HFF-Myc (cell line): ENCODE results near the gene PSAP.

ENCODE experiments used
- DNase-seq: peaks from one replicate; pipeline ENCODE4 v3.0.0-alpha.2; 2011; ENCODE audit warnings: low read depth; ENCODE audit errors: extremely low read depth
- H3K4me3 ChIP-seq: replicated peaks from 2 replicates; pipeline ENCODE4 v1.5.1; 2011; ENCODE audit warnings: low read depth, mild to moderate bottlenecking, control low read depth, low read length
- CTCF ChIP-seq: IDR thresholded peaks from 2 replicates; pipeline ENCODE4 v1.5.1; 2012; ENCODE audit warnings: mild to moderate bottlenecking, low read depth, low read length, control low read depth; ENCODE audit errors: missing control alignments

The PSAP gene

DNA sequence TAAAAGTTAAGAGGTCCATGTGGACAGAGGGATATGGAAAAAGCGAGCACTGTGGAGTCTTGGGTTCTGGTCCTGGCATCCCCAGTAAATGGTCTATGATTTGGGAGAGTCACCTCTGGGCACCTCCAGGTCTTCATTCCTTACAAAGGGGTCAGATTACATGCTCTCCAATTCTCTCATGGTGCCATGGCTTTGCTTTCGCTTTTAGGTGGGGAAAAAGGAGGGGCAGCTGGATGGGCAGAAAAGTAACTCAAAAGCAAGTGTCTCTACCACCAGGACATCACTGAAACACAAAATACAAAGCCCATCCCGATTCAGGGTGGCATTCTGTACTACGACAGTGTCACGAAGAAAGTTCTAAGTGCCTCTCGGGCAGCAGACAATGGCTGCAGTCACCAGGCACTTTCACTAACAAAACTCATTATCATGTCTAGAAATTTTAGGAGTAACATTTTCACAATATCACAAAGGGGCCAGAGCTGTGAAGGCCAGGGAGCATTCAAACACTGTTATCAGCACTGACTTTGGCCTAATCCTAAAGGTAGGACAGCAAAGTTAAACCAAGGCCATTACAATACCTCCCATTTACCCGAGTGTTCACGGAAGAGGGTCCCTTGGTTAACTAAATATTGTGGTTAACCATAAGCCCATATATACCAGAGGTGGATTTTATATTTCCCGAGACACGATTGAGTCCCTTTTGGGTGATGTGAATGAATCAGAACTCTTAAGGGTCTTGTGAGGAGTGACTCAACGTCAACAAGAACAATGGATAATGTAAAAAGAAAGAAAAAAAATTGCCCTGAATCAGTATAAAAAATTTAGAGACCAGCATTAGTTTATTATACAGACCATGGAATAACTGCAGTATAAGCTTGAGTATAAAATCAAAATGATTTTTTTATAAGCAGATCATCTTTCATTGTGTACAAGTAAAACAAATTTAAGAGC, 2.5 kb downstream of the PSAP start:
- no peak for DNase-seq
- no peak for TF ChIP-seq CTCF
- no peak overlapping the region for H3K4me3 ChIP-seq

DNA sequence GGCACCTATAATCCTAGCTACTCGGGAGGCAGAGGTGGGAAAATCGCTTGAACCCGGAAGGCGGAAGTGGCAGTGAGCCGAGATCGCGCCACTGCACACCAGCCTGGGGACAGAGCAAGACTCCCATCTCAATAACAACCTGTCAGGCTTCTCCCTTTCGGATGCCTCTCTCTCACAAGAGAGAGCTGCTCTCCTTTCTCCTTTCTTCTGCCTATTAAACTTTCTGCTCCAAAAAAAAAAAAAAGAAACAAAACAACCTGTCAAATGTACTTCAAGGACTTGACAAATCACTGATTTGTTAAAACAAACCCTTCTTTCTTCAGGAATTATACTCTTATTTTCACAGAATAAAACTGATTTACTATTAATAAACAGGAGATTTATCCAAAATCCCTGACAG, 3.6 kb downstream of the PSAP start:
- TF ChIP-seq CTCF = no peak
- H3K4me3 ChIP-seq = no peak overlapping the region
- no peak for DNase-seq

DNA sequence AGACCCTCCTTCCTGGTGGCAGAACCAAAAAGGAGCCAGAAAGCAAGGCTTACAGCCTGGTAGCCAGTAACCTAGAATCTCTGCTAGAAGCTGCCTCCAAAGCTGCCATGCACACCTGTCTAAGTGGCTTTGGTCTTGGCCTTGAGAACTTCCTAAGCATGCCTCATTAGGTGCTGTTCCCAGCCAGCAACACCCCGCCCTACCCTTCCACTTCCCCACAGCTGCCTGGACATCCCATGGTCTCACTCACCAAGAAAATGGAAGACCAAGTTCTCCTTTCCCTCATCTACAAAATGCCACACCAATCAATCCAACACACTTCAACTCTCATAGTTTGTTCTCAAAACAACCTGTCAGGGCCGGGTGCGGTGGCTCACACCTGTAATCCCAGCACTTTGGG, 4.2 kb downstream of the PSAP start:
- no peak for DNase-seq
- no peak overlapping the region for H3K4me3 ChIP-seq
- no peak for TF ChIP-seq CTCF

GRCh38 chr10:71845410-71846405, 5.3 kb downstream of the PSAP start:
- no peak for DNase-seq
- no peak for TF ChIP-seq CTCF
- no peak overlapping the region for H3K4me3 ChIP-seq

DNA sequence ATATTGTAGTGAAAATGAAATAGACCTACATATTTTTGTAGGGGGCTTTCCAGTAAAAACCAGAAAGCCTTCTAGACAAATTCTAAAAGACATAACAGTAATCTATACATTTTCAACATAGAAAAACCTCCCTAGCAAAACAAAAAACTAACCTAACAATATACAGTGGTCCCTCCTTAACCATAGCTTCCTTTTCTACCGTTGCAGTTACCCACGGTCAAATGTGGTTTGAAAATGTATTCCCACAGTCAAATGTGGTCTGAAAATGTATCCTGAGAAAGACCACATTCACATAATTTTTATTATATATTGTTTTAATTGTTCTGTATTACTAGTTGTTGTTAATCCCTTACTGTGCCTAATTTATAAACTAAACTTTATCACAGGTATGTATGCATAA, 6.4 kb downstream of the PSAP start:
- no peak for DNase-seq
- H3K4me3 ChIP-seq = no peak overlapping the region
- TF ChIP-seq CTCF = no peak

DNA sequence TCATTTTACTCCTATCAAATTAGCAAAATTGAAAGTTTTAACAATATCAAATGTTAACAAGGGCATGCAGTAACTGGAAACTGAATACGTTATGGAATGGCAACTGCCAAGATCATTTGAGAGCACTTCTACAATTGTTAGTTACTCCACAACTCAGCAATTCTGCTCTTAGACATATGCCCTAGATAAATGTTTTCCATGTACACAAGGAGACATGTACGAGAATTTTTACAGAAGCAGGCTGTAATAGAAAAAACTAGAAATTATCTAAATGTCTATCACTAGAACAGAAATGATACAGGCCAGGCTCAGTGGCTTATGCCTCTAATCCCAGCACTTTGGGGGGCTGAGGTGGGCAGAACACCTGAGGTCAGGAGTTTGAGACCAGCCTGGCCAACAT, 7.0 kb downstream of the PSAP start:
- no peak overlapping the region for H3K4me3 ChIP-seq
- DNase-seq = no peak
- TF ChIP-seq CTCF = no peak
